GM18909 (cell line): Measurements from ENCODE around the gene SLC12A8.

Experiments used
- ATAC-seq: cut with Tn5 transposase; IDR thresholded peaks from one replicate; pipeline ENCODE4 v1.9.1; 2021; ENCODE audit warnings: mild to moderate bottlenecking; ENCODE audit not compliant: unreplicated experiment, poor library complexity

SLC12A8 gene

GRCh38 chr3:125220183-125220582, 7.6 kb upstream of the SLC12A8 start:
- ATAC-seq, result no peak

DNA sequence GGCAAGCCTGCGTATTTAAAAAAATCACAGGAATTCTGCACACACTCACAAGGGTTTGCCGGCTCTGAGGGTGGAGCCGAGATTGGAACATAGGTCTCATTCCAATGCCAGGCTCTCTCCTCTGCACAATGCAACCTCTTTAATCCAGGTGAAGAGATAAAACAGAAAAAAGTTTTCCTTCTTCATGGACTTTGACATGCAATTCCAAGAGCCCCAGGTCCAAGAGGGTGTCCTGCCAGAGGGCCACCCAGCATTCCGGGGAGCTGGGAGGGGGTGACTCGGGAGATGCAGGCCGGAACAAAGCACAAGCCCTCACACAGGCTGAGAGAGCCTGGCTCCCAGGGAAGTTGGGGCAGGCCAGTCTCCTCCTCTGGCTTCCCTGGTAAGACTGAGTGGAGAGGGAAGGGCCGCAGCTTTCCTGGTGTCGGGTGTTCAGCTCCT, 6.7 kb upstream of the SLC12A8 start:
- no peak for ATAC-seq

GRCh38 chr3:125214738-125215137, 2.2 kb upstream of the SLC12A8 start:
- no peak for ATAC-seq

DNA sequence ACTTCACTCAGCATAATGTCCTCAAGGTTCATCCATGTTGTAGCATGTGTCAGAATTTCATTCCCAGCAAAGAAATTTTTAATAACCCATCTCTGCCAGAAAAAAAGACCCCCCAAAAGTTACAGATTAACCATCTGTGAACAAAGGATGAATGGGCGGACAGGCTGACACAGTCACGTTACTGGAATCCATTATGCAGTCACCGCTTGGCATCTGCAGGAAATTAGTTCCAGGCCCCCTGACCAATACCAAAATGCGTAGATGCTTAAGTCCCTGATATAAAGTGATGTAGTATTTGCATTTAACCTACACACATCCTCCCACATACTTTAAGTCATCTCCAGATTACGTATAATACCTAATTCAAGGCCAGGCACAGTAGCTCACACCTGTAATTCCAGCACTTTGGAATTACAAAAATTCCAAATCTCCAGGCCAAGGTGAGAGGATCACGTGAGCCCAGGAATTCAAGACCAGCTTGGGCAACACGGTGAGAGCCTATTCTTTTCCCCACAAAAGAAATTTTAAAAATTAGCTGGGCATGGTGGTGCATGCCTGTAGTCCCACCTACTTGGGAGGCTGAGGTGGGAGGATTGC, 1.5 kb upstream of the SLC12A8 start:
- ATAC-seq, result no peak

- no peak for ATAC-seq
These were observed 812 bp upstream of the SLC12A8 start for GRCh38 chr3:125213364-125213755.

- no peak for ATAC-seq
These were observed 448 bp downstream of the SLC12A8 start for GRCh38 chr3:125212091-125212508.

GRCh38 chr3:125211523-125212090, 941 bp downstream of the SLC12A8 start:
- no peak for ATAC-seq

DNA sequence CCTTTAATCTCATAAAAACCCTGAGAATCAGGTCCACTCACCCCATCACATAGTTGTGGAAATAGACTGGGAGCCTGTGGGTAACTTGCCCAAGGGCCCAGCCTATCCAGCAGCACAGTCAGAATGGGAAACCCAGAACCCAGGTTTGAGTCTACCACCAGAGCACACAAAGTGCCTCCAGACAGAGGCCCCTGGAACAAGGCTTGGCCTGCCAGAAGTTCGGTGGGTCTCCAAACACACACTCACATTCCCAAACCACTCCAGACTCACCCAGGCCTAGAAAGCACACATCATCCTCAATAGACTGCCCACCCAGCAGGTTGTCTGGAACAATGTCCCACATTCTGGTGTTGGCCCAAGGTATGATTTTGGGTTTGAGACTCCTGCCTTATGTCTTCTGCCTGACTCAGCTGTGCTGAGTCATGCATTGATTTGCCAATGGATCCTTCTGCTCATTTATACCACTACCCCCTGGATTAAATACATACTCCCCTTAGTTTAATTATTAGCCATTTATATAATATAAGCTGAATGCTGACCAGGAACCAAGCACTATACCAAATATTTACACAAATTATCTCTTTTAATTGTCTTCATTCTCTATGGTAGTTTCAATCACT, 4.5 kb downstream of the SLC12A8 start:
- no peak for ATAC-seq

GRCh38 chr3:125207507-125207906, 5.0 kb downstream of the SLC12A8 start:
- ATAC-seq, result no peak

DNA sequence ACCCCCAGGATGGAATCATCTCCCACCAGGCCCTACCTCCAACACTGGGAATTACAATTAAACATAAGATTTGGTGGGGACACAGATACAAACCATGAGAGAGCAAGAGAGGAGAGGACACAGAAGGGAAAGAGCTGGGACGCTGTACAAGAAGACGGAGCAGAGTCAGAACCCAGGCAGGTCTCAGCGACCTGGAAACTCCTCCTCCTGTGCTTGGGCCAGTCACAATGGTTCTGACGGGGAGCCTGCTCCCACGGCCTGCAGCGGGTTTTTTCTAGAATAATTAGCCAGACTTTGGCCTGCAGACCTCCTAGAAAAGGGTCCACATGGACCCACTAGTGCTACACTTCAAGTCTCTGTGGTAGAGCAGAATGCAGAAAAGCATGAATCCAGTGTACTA, 5.6 kb downstream of the SLC12A8 start:
- no peak for ATAC-seq

GRCh38 chr3:125203731-125204130, 8.8 kb downstream of the SLC12A8 start:
- no peak for ATAC-seq

DNA sequence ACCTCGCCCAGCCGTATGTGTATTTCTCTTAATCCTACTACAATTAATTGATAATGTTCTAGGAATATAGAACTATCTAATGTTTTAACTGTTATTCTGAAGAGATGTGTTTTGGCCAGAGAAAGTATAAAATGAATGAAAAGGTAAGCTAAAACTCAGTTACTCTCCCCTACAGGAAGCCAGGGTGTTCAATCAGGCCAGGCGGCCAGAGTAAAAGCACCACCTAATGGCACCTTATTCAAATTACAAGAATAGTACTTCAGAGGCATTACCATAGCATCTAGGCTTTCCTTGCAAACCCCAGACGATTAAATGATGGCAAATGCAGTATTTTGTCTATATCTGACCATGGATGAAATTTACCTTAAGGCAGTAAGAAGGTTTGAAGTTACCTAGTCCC, 10.4 kb downstream of the SLC12A8 start:
- no peak for ATAC-seq

GRCh38 chr3:125200731-125201139, 11.8 kb downstream of the SLC12A8 start:
- ATAC-seq, result peak; percentile 82

- no peak for ATAC-seq
These were observed 17.5 kb downstream of the SLC12A8 start for GRCh38 chr3:125194849-125195601.

GRCh38 chr3:125194061-125194848, 18.3 kb downstream of the SLC12A8 start:
- no peak for ATAC-seq

GRCh38 chr3:125192190-125193035, 20.1 kb downstream of the SLC12A8 start:
- peak; percentile 71 for ATAC-seq

DNA sequence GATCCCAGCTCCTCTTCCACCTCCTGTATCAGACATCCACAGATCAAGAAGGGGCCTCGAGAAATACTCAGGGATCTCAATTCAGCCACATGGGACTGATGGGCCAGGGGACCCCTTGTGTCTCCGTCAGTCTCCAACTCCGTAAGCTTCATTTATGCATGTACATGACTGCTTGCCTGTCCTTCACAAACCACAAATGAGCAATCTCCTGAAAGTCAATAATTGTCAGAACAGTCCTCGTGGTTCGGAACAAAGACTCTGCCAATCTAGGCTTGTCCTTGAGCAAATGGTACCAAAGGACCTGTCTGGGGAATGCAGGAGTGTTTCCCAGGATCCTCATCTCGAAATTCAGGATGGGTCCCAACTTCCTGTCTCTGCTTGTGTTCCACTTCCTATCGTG, 20.8 kb downstream of the SLC12A8 start:
- peak; percentile 17 for ATAC-seq

DNA sequence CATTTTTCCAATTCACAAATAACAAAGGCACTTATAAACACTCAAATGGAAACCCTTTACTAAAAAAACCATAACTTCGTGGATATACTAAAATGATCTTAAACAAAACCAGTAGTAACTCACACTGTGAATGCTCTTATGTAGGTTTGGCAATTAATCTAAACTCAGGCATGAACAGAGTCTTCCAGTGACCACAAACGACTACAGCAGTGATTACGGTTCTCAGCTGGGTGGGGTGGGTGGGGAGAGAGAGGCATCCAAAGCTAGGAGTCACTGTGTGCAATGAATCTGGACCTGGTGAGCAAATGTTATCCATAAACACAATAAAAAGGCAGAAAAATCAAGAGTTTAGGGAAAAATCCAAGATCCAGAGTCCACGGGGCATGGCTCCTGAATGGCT, 21.3 kb downstream of the SLC12A8 start:
- no peak for ATAC-seq

- ATAC-seq, result no peak
These were observed 21.8 kb downstream of the SLC12A8 start for GRCh38 chr3:125190786-125191185.
